Erythroblast (primary cell): ENCODE results near the gene FAM117A.

Source experiments
- GATA1 ChIP-seq: IDR thresholded peaks from 2 replicates; pipeline ENCODE4 v1.6.1; 2011; ENCODE audit warnings: low read depth, mild to moderate bottlenecking, control low read depth, low read length, moderate library complexity
- POLR2A ChIP-seq: IDR thresholded peaks from 2 replicates; pipeline ENCODE4 v1.6.1; 2011; ENCODE audit warnings: mild to moderate bottlenecking, low read length

- TF ChIP-seq POLR2A (no peak), GATA1 (no peak)
Measured at GRCh38 chr17:49687878-49688491, 75.9 kb downstream of the FAM117A start.
